Suprapubic skin (tissue), 4 donors: ENCODE results near the gene MIB1. TPM values are rescaled to one million over a fixed set of nuclear protein-coding genes. Genes with fewer than 3 reads are reported as not detected.

Experiments used
- DNase-seq, 2 donors: peaks; one replicate each; pipeline ENCODE4 v3.0.0-alpha.2; 2019; ENCODE audit warnings: low spot score in 2 of 2
- H3K27ac ChIP-seq: fragments of 200-600 bp; sonication (generic); one replicate; pipeline ENCODE4 v1.5.1; 2019
- H3K27me3 ChIP-seq: fragments of 200-600 bp; sonication (generic); one replicate; pipeline ENCODE4 v1.5.1; 2019
- H3K36me3 ChIP-seq: fragments of 200-600 bp; sonication (generic); one replicate; pipeline ENCODE4 v1.5.1; 2019
- H3K4me1 ChIP-seq: fragments of 200-600 bp; sonication (generic); one replicate; pipeline ENCODE4 v1.5.1; 2019
- H3K4me3 ChIP-seq: fragments of 200-600 bp; sonication (generic); one replicate; pipeline ENCODE4 v1.5.1; 2019; ENCODE audit warnings: mild to moderate bottlenecking
- H3K9me3 ChIP-seq: fragments of 200-600 bp; sonication (generic); one replicate; pipeline ENCODE4 v1.5.1; 2019
- CTCF ChIP-seq, 2 donors: fragments of 200-600 bp in 1 of 2; fragments of 450-650 bp in 1 of 2; sonication (generic) in 1 of 2; IDR thresholded peaks; one replicate each; pipeline ENCODE4 v1.5.1; 2016 to 2019; ENCODE audit warnings: antibody characterized with exemption in 2 of 2, mild to moderate bottlenecking in 1 of 2, moderate library complexity in 1 of 2
- EP300 ChIP-seq: sonication (generic); formaldehyde crosslinking; IDR thresholded peaks from one replicate; pipeline ENCODE4 v1.6.1; 2017; ENCODE audit warnings: antibody characterized with exemption
- POLR2A ChIP-seq, 2 donors: fragments of 450-650 bp; IDR thresholded peaks; one replicate each; pipeline ENCODE4 v1.6.1; 2017; ENCODE audit warnings: antibody characterized with exemption in 2 of 2, mild to moderate bottlenecking in 2 of 2, moderate library complexity in 2 of 2
- POLR2AphosphoS5 ChIP-seq, 3 donors: sonication (generic); formaldehyde crosslinking; IDR thresholded peaks; one replicate each; pipeline ENCODE4 v1.6.1; 2017; ENCODE audit warnings: antibody characterized with exemption in 3 of 3
- WGBS: methylation state at CpG from one replicate; pipeline ENCODE4 v1.1.5; 2018; 5-methylcytosine and 5-hydroxymethylcytosine counted together
- total RNA-seq, 4 donors: library from RNA; depleted of rRNA; stranded (reverse); fragments of >200 nt; gene quantifications; one replicate each; pipeline ENCODE4 v1.1.0, GENCODE V29; 2016

Gene MIB1
- total RNA-seq, 4 donors from 2014 or later: 16.6 to 25.4 (median 24.1) TPM

GRCh38 chr18:21799721-21800120, 59.1 kb downstream of the MIB1 start:
- Histone ChIP-seq H3K36me3 (peaks cover 13% of the 10 kb centered on the region), H3K4me1 (peaks cover 2% of the 10 kb centered on the region), H3K4me3 (no peak overlapping the region), H3K9me3 (no peaks in the 10 kb centered on the region), H3K27ac (no peak overlapping the region), H3K27me3 (no peaks in the 10 kb centered on the region)
- DNase-seq: no peak
- no peak for TF ChIP-seq POLR2A (IDR thresholded peaks at IDR 0.05)
- TF ChIP-seq POLR2AphosphoS5 (IDR thresholded peaks at IDR 0.05): no peak
- TF ChIP-seq EP300: no peak
- TF ChIP-seq CTCF (IDR thresholded peaks at IDR 0.05): no peak

GRCh38 chr18:21803495-21803894, 62.9 kb downstream of the MIB1 start:
- DNase-seq: no peak
- peaks cover 2% of the 10 kb centered on the region for H3K4me1 ChIP-seq
- TF ChIP-seq CTCF (IDR thresholded peaks at IDR 0.05) (no peak), POLR2AphosphoS5 (IDR thresholded peaks at IDR 0.05) (no peak), POLR2A (IDR thresholded peaks at IDR 0.05) (no peak)
- H3K36me3 ChIP-seq: peaks cover 34% of the 10 kb centered on the region
- 73% methylated on average over 3 of the region's 3 CpGs for WGBS
- no peaks in the 10 kb centered on the region for H3K27me3 ChIP-seq
- no peak overlapping the region for H3K4me3 ChIP-seq
- no peaks in the 10 kb centered on the region for H3K9me3 ChIP-seq
- H3K27ac ChIP-seq: no peak overlapping the region

GRCh38 chr18:21805771-21806366, 65.3 kb downstream of the MIB1 start:
- TF ChIP-seq CTCF (IDR thresholded peaks at IDR 0.05): no peak
- TF ChIP-seq POLR2AphosphoS5 (IDR thresholded peaks at IDR 0.05): no peak
- TF ChIP-seq POLR2A (IDR thresholded peaks at IDR 0.05): no peak
- TF ChIP-seq EP300: no peak
- Histone ChIP-seq H3K9me3 (no peaks in the 10 kb centered on the region), H3K4me3 (no peak overlapping the region), H3K27me3 (no peaks in the 10 kb centered on the region), H3K27ac (no peak overlapping the region), H3K4me1 (peaks cover 2% of the 10 kb centered on the region), H3K36me3 (peaks cover 52% of the 10 kb centered on the region)
- 78% methylated on average over 9 of the region's 9 CpGs for WGBS
- DNase-seq: no peak

- 98% methylated on average over 3 of the region's 3 CpGs for WGBS
- TF ChIP-seq EP300: no peak
- no peak for TF ChIP-seq CTCF (IDR thresholded peaks at IDR 0.05)
- TF ChIP-seq POLR2A (IDR thresholded peaks at IDR 0.05): no peak
- no peak for TF ChIP-seq POLR2AphosphoS5 (IDR thresholded peaks at IDR 0.05)
- Histone ChIP-seq H3K9me3 (no peaks in the 10 kb centered on the region), H3K27ac (no peak overlapping the region), H3K36me3 (peaks cover 49% of the 10 kb centered on the region), H3K4me1 (no peaks in the 10 kb centered on the region), H3K27me3 (no peaks in the 10 kb centered on the region), H3K4me3 (no peak overlapping the region)
- no peak for DNase-seq
Measured at GRCh38 chr18:21808185-21808584, 67.6 kb downstream of the MIB1 start.

GRCh38 chr18:21809725-21810124, 69.1 kb downstream of the MIB1 start:
- Histone ChIP-seq H3K9me3 (no peaks in the 10 kb centered on the region), H3K27me3 (no peaks in the 10 kb centered on the region), H3K27ac (no peak overlapping the region), H3K4me3 (no peak overlapping the region), H3K36me3 (peaks cover 44% of the 10 kb centered on the region), H3K4me1 (no peaks in the 10 kb centered on the region)
- no peak for DNase-seq
- TF ChIP-seq POLR2AphosphoS5 (IDR thresholded peaks at IDR 0.05) (no peak), POLR2A (IDR thresholded peaks at IDR 0.05) (no peak), CTCF (IDR thresholded peaks at IDR 0.05) (no peak)
- WGBS: 98% methylated on average over 2 of the region's 2 CpGs
